CD4-positive, alpha-beta T cell (primary cell): Measurements from ENCODE around the gene WDR64. TPM values are rescaled to one million over a fixed set of nuclear protein-coding genes. Genes with fewer than 3 reads are reported as not detected.

Source experiments
- ATAC-seq: fragments of 200-7000 bp; cut with Tn5 transposase; one replicate; pipeline ENCODE4 v1.10.0; 2022; ENCODE audit warnings: mild to moderate bottlenecking; ENCODE audit not compliant: poor library complexity
- CTCF ChIA-PET: fragments of 350-600 bp; sonication (Branson Sonifier 250); formaldehyde crosslinking; loops from one replicate; lab custom pipeline; 2021; ENCODE audit warnings: antibody characterized with exemption, inconsistent platforms; lab: Charles Lee
- POLR2A ChIA-PET: fragments of 350-600 bp; sonication (Branson Sonifier 250); formaldehyde crosslinking; loops from one replicate; lab custom pipeline; 2021; ENCODE audit warnings: antibody characterized with exemption, inconsistent platforms; lab: Charles Lee
- DNase-seq, 14 experiments: peaks; one replicate each; pipeline ENCODE4 v3.0.0-alpha.2; 2013 to 2020; ENCODE audit warnings: mixed read lengths in 2 of 14
- H3K27ac ChIP-seq, 2 donors: one replicate each; pipeline versions ENCODE4 v1.5.1 to v1.7.0; 2013; ENCODE audit warnings: low read length in 2 of 2, low read depth in 1 of 2, mild to moderate bottlenecking in 1 of 2
- H3K27me3 ChIP-seq, 2 experiments: 1 replicate in 1 of 2; 2 replicates in 1 of 2; pipeline versions ENCODE4 v1.6.1 to v1.7.0; 2013; ENCODE audit warnings: low read length in 2 of 2, control low read depth in 1 of 2, mild to moderate bottlenecking in 1 of 2, moderate library complexity in 1 of 2; ENCODE audit not compliant: insufficient read depth in 2 of 2, control insufficient read depth in 1 of 2
- H3K36me3 ChIP-seq: one replicate; pipeline ENCODE4 v1.6.1; 2013; ENCODE audit warnings: low read length, control low read depth; ENCODE audit not compliant: insufficient read depth
- H3K4me1 ChIP-seq: one replicate; pipeline ENCODE4 v1.6.1; 2013; ENCODE audit warnings: low read length, control low read depth; ENCODE audit not compliant: insufficient read depth
- H3K4me3 ChIP-seq: one replicate; pipeline ENCODE4 v1.5.1; 2013; ENCODE audit warnings: mild to moderate bottlenecking, low read length, moderate library complexity
- H3K9me3 ChIP-seq, 2 experiments: 1 replicate in 1 of 2; 2 replicates in 1 of 2; pipeline versions ENCODE4 v1.6.1 to v1.7.0; 2013; ENCODE audit warnings: low read length in 2 of 2, mild to moderate bottlenecking in 2 of 2, control low read depth in 1 of 2, moderate library complexity in 1 of 2; ENCODE audit not compliant: control insufficient read depth in 1 of 2, insufficient read depth in 1 of 2
- H3K27ac Mint-ChIP-seq: one replicate; pipeline ENCODE4 v1.8.0; 2020; ENCODE audit warnings: mixed read lengths
- H3K27me3 Mint-ChIP-seq: one replicate; pipeline ENCODE4 v1.8.0; 2021; ENCODE audit warnings: mixed read lengths
- H3K36me3 Mint-ChIP-seq: one replicate; pipeline ENCODE4 v1.8.0; 2021; ENCODE audit warnings: low read depth, mixed read lengths
- H3K4me1 Mint-ChIP-seq: one replicate; pipeline ENCODE4 v1.8.0; 2021; ENCODE audit warnings: low read depth, mixed read lengths
- H3K4me3 Mint-ChIP-seq: one replicate; pipeline ENCODE4 v1.8.0; 2020; ENCODE audit warnings: mild to moderate bottlenecking, mixed read lengths
- H3K9me3 Mint-ChIP-seq: one replicate; pipeline ENCODE4 v1.8.0; 2020; ENCODE audit warnings: mixed read lengths
- intact Hi-C, 2 experiments: fragments of 100-400 bp; cut with DNase I in 1 of 2; cut with micrococcal nuclease in 1 of 2; formaldehyde crosslinking; loops; one replicate each; pipeline versions ENCODE4 v1.15.1 to v1.9.0; 2023 to 2025; cut with DNase I, micrococcal nuclease
- total RNA-seq, 174 experiments: library from RNA in 2 of 174; stranded (reverse) in 2 of 174; gene quantifications; one replicate each; pipeline ENCODE4 v1.2.3 and lab custom pipeline; 2021 to 2026
- TF ChIP-seq, protein P1 (sequence below): fragments of 200-600 bp; IDR thresholded peaks from one replicate; pipeline ENCODE4 v1.8.0; 2022; ENCODE audit warnings: antibody characterized with exemption, mild to moderate bottlenecking

Gene WDR64
- total RNA-seq, 2 experiments from 2014 or later = 0.67 TPM; not detected in 1

DNA sequence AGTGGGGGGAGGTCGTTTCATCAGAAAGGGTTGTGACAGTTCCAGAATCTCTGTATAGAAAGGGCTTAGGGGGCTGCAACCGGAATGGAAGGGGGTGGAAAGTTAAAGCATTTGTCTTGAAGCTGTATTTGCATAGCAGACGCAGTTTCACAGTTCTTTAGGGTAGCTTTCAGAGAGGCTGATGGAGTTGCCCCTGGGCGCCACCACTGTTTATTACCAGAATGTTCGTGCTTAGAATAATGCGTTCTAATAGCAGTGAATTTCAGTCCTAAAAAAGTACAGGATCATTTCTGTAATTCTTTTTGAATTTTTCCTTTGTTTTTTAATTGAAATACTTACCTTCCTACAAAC lies 197.2 kb downstream of the WDR64 start:
- ChIA-PET CTCF (no interaction called here), POLR2A (no interaction called here)
- DNase-seq (no peak), ATAC-seq (no peak)
- H3K4me1 ChIP-seq = peaks cover 12% of the 10 kb centered on the region
- H3K9me3 ChIP-seq = no peaks in the 10 kb centered on the region
- TF ChIP-seq, protein P1, sequence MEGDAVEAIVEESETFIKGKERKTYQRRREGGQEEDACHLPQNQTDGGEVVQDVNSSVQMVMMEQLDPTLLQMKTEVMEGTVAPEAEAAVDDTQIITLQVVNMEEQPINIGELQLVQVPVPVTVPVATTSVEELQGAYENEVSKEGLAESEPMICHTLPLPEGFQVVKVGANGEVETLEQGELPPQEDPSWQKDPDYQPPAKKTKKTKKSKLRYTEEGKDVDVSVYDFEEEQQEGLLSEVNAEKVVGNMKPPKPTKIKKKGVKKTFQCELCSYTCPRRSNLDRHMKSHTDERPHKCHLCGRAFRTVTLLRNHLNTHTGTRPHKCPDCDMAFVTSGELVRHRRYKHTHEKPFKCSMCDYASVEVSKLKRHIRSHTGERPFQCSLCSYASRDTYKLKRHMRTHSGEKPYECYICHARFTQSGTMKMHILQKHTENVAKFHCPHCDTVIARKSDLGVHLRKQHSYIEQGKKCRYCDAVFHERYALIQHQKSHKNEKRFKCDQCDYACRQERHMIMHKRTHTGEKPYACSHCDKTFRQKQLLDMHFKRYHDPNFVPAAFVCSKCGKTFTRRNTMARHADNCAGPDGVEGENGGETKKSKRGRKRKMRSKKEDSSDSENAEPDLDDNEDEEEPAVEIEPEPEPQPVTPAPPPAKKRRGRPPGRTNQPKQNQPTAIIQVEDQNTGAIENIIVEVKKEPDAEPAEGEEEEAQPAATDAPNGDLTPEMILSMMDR = no peak
- H3K27ac Mint-ChIP-seq = peak overlapping the region; percentile 99
- no peak overlapping the region for H3K27ac ChIP-seq
- H3K36me3 Mint-ChIP-seq = no peaks in the 10 kb centered on the region
- intact Hi-C loops = loop anchor here (1.0 to 5.0 kb wide), 5 partner anchors 207 to 1413 kb away; partner anchors contain the start of gene FH (in 1 of the 2)
- no peaks in the 10 kb centered on the region for H3K27me3 Mint-ChIP-seq
- H3K36me3 ChIP-seq = no peaks in the 10 kb centered on the region
- H3K4me3 Mint-ChIP-seq = peak overlapping the region; percentile 99
- no peaks in the 10 kb centered on the region for H3K9me3 Mint-ChIP-seq
- H3K4me3 ChIP-seq = no peak overlapping the region
- H3K4me1 Mint-ChIP-seq = peaks cover 19% of the 10 kb centered on the region
- H3K27me3 ChIP-seq = no peaks in the 10 kb centered on the region

Other genes starting within 250 kb of the WDR64 start
- 10 to 100 TPM; 13.0 to 16.9 TPM for gene FH, start 132.5 kb upstream of the WDR64 start, total RNA-seq
- gene KMO, start 119.9 kb upstream of the WDR64 start, total RNA-seq = not detected
- gene CHML, start 11.9 kb upstream of the WDR64 start, total RNA-seq = 10 to 100 TPM in 1 of 2 experiments, 1 to 10 TPM in 1; 9.1 to 10.3 TPM
- gene OPN3, start 11.9 kb upstream of the WDR64 start, total RNA-seq = 1 to 10 TPM; 1.9 to 2.3 TPM
- gene EXO1, start 195.9 kb downstream of the WDR64 start, total RNA-seq = 1 to 10 TPM in 1 of 2 experiments, under 1 TPM in 1; 0.25 to 1.1 TPM